Myometrial cell (primary cell): Measurements from ENCODE around the gene COX4I2. TPM values are rescaled to one million over a fixed set of nuclear protein-coding genes. Genes with fewer than 3 reads are reported as not detected.

ENCODE experiments used
- total RNA-seq: library from RNA; depleted of rRNA; stranded (reverse); fragments of >200 nt; gene quantifications from 2 replicates; pipeline ENCODE4 v1.2.3, GENCODE V29; 2015

Gene COX4I2
- total RNA-seq, result not detected in 2 replicates

GRCh38 chr20:31637660-31638059 lies at the start of gene COX4I2:
COX4I2 (plus strand) TSS chr20:31637912; CDS start chr20:31639018, 1,106 bp downstream.

GRCh38 chr20:31605031-31605901 lies 32.4 kb upstream of the COX4I2 start, which contains the start of gene ID1:
ID1 (plus strand) TSS chr20:31605289; CDS start chr20:31605388, 99 bp downstream.

Other genes with a start within 250 kb of the COX4I2 start
- not detected in 2 replicates for gene DEFB119, start 247.3 kb upstream of the COX4I2 start, total RNA-seq
- not detected in 2 replicates for gene DEFB121, start 231.7 kb upstream of the COX4I2 start, total RNA-seq
- not detected in 2 replicates for gene DEFB123, start 197.3 kb upstream of the COX4I2 start, total RNA-seq
- not detected in 2 replicates for gene DEFB124, start 162.8 kb upstream of the COX4I2 start, total RNA-seq
- under 0.01 TPM in 1 of 2 replicates, not detected in the other for gene REM1, start 162.6 kb upstream of the COX4I2 start, total RNA-seq
- 76.9 and 84.2 TPM in 2 replicates for gene HM13, start 123.5 kb upstream of the COX4I2 start, total RNA-seq
- gene ID1, start 32.6 kb upstream of the COX4I2 start, total RNA-seq, result 151 and 221 TPM in 2 replicates
- gene BCL2L1, start 85.0 kb downstream of the COX4I2 start, total RNA-seq, result 125 and 131 TPM in 2 replicates
- gene TPX2, start 101.4 kb downstream of the COX4I2 start, total RNA-seq, result 88.2 and 108 TPM in 2 replicates
- gene MYLK2, start 181.4 kb downstream of the COX4I2 start, total RNA-seq, result 0.18 TPM in 1 of 2 replicates, not detected in the other
- gene FOXS1, start 207.7 kb downstream of the COX4I2 start, total RNA-seq, result not detected in 2 replicates
- gene DUSP15, start 232.6 kb downstream of the COX4I2 start, total RNA-seq, result not detected in 2 replicates
- not detected in 2 replicates for gene TTLL9, start 232.7 kb downstream of the COX4I2 start, total RNA-seq